HG02981 (cell line): ENCODE measurements around the gene CLDN7.

Experiments used
- ATAC-seq: cut with Tn5 transposase; IDR thresholded peaks from one replicate; pipeline ENCODE4 v1.9.1; 2021; ENCODE audit warnings: mild to moderate bottlenecking, moderate library complexity; ENCODE audit not compliant: unreplicated experiment

CLDN7 gene

DNA sequence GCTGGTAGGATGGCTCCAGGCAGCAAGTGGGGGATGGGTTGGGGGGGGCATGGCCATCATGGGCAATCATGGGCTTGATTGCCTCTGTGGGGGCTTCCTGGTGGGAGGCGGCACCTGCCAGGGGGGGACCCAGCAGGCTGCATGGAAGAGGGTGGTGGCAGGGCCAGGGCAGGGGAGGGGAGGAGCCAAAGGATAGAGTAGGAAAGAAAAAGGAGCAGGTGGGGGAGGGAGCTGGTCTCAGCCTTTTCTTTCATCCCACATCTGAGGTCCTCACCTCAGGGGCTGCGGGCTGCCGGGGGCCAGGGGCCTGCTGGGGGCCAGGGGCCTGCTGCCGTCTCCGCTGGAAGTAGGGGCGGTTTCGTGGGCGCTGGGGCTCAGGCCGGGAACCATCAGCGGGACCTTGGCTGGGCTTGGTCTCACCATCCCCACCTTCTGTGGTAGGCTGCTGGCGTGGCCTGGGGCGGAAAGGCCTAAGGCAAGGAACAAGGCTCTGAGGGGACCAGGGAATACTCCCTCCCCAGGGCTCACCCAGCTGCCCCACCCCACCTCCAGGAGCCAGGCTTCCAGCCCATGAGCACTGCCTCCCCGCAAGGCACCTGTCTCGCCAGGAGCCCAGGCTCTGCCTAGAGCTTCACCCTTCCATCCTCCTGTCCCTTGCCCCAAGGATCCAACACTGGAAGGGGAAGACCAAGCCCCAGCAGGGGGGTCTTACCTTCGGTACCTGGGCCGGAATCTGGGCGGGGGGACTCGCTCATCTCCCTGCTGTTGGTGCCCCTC lies 27.2 kb upstream of the CLDN7 start:
- no peak for ATAC-seq

DNA sequence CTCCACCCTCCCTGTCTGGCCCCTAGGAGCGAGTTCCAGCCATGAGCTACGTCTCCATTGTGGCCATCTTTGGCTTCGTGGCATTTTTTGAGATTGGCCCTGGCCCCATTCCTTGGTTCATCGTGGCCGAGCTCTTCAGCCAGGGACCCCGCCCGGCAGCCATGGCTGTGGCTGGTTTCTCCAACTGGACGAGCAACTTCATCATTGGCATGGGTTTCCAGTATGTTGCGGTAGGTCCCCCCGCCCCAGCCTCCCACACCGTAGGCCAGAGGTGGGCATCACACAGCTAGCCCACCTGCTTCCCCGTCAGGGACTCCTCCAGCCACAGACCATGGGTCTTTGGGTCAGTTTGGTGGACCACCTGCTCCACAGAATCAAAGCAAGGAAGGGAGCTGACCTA lies 23.4 kb upstream of the CLDN7 start:
- ATAC-seq = no peak

DNA sequence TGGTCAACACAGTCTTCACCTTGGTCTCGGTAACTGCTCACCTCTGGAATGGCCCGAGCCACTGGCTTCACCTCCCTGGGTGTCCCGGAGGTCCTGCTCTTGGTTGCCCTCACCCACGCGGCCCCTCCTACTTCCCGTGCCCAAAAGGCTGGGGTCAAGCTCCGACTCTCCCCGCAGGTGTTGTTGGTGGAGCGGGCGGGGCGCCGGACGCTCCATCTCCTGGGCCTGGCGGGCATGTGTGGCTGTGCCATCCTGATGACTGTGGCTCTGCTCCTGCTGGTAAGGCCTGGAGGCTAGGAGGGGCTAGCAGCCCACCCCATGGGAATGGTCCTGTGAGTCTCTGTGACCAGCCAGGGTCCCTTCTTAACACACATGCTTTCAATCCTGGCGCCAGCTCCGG lies 22.6 kb upstream of the CLDN7 start:
- ATAC-seq = no peak

DNA sequence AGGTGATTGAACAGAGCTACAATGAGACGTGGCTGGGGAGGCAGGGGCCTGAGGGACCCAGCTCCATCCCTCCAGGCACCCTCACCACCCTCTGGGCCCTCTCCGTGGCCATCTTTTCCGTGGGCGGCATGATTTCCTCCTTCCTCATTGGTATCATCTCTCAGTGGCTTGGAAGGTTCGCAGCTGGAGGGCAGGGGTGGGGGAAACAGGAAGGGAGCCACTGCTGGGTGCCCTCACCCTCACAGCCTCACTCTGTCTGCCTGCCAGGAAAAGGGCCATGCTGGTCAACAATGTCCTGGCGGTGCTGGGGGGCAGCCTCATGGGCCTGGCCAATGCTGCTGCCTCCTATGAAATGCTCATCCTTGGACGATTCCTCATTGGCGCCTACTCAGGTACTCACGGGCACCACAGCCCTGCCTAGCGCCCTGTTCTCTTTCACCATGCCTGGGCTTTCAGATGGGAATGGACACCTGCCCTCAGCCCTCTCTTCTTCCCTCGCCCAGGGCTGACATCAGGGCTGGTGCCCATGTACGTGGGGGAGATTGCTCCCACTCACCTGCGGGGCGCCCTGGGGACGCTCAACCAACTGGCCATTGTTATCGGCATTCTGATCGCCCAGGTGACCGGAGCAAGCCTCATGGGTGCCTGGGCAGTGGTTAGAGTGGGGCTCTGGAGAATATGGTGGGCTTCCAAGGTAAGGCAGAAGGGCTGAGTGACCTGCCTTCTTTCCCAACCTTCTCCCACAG lies 21.4 kb upstream of the CLDN7 start:
- ATAC-seq = no peak

DNA sequence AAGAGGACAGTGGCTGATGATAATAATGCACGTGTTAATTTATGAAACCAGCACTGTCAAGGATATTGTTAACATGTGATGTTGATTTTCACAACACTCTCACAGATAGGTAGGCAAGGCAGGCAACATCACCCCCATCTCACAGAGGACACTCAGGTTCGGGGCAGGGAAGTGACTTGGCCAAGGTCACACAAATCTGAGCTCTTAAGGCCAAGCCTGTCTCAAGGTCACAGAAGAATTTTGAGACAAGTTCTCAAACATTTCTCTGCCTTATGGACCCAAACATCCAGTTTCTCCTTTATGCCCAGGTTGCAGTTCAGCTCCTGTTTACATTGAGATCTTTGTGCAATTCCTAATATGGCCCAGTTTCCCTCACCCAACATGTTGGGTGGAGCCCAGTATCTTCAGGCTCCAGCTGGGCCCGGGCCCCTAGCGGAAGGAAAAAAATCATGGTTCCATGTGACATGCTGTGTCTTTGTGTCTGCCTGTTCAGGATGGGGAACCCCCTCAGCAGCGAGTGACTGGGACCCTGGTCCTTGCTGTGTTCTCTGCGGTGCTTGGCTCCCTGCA lies 20.6 kb upstream of the CLDN7 start:
- no peak for ATAC-seq

DNA sequence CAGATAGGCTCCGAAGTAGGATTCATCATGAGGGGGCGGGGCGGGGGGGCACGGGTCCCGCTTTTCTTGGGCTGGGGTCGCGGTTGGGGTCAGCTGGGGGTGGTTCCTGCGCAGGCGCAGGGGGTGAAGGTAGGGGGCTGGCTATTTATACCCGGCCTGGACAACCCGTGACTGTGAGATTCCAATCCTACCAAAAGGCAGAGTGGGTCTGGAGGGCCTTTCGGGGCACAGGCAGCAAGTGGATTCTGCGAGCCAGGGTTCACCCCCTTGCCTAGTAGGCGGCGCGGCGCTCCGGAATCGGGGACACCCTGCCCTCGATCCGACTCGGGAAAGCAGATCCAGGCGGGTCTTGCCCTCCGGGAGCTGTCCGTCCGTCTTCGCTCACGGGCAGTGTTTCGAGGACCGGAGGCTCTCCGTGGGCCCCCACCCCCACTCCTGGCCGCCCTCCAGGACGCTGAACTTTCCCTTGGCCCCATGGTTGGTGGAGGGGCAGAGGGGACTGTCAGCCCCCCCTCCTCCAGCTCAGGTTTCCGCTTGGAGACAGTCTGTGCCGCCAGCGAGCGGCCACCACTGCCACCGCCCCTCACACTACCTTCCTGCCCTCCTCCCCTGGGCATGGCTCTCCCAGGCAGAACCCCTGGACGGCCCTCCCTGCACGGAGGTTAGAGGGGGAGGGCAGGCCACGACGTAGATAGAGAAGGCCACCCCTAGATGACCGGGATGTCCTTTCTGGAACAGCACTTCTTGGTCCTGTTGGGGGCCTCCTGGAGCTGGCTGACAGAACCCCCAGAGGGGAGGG lies 19.9 kb upstream of the CLDN7 start:
- ATAC-seq = no peak

DNA sequence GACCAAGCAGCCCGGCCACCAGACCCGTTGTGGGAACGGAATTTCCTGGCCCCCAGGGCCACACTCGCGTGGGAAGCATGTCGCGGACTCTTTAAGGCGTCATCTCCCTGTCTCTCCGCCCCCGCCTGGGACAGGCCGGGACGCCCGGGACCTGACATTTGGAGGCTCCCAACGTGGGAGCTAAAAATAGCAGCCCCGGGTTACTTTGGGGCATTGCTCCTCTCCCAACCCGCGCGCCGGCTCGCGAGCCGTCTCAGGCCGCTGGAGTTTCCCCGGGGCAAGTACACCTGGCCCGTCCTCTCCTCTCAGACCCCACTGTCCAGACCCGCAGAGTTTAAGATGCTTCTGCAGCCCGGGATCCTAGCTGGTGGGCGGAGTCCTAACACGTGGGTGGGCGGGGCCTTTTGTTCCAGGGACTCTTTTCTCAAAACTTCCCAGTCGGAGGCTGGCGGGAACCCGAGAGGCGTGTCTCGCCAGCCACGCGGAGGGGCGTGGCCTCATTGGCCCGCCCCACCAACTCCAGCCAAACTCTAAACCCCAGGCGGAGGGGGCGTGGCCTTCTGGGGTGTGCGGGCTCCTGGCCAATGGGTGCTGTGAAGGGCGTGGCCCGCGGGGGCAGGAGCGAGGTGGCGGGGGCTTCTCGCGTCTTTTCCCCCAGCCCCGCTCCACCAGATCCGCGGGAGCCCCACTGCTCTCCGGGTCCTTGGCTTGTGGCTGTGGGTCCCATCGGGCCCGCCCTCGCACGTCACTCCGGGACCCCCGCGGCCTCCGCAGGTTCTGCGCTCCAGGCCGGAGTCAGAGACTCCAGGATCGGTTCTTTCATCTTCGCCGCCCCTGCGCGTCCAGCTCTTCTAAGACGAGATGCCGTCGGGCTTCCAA lies 19.0 kb upstream of the CLDN7 start, which contains the start of gene SLC2A4:
Gene SLC2A4, plus strand, starts transcription at position 645 of the 879 bp plus-strand sequence. Its CDS starts 217 bp downstream, at position 862.
- ATAC-seq = peak; percentile 52

DNA sequence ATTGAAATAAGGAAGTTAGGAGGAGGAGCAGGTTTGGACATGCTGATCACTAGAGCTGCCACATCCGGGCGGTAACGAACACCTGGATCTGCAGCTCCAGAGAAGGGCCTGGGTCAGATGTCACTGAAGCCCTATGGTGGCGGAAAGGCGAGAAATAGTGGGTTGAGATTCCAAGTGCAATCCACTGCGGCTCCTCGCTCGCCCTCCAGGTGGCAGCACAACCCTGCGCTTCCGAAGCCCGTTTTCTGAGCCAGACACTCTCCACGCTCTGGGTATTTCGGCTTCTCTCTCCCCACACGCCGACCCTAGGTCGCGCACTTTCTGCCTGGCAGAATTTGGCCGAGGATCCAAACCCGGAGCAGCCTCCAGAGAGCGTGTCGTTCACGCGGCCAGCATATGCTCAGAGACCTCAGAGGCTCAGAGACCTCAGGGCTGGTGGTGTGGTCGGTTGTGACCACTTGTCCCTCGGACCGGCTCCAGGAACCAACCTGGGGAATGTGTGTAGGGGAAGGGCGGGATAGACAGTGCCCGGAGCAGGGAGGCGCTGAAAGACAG lies 18.3 kb upstream of the CLDN7 start:
- ATAC-seq = peak; percentile 54

DNA sequence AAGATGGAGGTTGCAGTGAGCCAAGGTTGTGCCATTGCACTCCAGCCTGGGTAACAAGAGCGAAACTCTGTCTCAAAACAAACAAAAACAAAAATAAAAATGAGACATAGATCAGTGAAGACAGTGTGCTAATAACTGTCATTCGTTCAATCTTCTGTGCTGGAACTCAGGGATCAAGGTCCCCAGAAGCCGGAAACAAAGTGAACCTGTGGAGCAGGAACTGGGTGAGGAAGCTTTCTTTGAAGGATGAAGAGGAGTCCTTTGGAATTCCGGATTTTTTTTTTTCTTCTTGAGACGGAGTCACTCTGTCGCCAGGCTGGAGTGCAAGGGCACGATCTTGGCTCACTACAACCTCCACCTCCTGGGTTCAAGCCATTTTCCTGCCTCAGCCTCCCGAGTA lies 17.2 kb upstream of the CLDN7 start:
- no peak for ATAC-seq

DNA sequence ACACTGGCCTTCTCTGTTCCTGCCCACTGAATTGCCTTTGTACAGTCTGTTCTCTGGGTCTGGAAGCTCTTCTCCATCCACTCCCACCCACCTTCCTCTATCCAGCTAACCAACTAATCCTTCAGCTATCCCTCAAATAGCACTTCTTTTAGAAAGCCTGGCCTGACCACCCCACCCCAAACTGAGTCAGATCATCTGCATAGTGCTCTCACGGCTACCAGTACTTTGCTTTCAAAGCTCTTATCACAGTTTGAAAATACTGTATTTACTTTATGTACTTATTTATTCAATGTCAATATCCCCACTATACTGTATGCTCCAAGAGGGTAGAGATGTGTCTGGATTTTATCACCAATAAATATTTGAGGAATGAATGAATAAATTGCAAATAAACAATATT lies 4.5 kb upstream of the CLDN7 start:
- no peak for ATAC-seq

DNA sequence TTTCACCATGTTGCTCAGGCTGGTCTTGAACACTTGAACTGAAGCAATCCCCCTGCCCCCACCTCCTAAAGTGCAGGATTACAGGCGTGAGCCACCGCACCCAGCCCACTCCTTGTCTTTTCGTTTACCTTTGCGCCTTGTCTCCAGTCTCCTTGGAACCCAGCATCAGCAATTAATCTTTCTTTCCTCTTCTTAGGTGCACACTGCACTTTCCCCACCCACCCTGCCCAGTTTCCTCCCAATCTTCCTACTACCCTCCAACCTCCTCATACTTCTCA lies 1.5 kb upstream of the CLDN7 start:
- no peak for ATAC-seq

DNA sequence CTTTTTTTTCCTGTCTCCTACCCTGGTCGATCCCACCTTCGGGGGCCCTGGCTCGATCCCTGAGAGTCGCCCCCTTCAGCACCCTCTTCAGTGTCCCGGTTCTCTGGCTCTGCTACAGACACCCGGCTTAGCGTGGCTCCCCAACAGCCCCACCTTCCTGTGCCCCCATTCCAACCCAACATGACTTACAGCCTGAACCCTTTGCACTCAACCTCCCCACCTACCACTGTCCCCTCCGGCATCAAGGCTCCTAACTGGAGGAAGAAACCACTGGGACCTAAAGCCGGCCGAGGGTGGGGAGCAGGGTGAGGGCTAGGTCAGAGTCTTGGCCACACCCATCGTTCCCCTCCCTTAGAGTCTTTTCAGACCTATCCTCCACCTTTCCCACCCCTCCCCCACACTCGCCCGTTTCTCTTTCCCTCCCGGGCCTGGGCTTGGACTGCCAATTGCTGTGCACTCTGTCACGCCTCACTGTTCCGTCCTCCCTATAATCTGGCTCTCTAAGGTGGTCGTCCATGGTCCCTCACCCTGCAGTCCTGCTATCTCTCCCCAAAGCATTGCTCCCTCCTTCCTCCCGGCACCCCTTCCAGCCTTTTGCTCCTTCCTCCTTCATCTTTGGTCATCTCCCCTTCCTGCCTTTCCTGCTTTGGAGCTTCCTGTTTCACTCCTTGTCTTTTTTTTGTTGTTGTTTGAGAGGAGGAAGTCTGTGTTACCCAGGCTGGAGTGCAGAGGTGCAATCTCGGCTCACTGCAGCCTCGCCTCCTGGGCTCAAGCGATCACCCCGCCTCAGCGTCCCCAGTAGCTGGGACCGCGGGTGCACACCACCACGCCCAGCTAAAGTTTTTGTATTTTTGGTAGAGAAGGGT lies 890 bp upstream of the CLDN7 start:
- no peak for ATAC-seq

DNA sequence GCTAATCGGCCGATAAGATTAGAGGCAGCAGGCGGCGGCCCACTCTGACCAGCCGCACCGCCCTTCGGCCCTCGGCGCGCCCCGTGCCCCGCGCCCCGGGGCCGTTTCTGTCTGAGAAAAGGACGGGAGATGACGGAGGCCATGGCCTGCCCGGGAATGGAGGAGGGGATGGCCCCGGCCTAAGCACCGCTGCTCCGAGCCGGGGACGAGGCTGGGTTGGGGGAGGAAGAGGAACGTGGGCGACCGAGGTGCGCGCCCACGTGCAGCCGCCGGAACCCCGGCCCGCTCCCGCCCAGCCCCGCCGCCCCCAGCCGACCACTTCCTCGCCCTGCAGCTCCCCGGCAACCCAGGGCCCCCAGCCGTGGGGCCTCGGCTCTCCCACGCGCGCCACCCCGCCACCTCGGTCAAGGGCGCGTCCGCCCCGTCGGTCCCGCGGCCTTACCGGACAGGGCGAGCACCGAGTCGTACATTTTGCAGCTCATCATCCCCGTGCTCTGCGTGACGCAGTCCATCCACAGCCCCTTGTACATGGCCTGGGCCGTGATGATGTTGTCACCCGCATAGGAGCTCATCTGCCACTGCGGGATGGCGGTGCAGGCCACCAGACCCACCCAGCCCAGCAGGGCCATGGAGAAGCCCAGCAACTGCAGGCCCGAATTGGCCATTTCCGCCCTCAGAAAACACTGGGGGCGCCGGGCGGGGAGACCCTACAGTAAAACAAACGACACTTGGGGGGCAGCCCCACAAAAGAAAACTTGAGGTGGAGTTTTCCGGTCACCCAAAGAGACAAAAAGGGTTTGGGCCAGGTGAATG lies 693 bp downstream of the CLDN7 start:
- no peak for ATAC-seq

DNA sequence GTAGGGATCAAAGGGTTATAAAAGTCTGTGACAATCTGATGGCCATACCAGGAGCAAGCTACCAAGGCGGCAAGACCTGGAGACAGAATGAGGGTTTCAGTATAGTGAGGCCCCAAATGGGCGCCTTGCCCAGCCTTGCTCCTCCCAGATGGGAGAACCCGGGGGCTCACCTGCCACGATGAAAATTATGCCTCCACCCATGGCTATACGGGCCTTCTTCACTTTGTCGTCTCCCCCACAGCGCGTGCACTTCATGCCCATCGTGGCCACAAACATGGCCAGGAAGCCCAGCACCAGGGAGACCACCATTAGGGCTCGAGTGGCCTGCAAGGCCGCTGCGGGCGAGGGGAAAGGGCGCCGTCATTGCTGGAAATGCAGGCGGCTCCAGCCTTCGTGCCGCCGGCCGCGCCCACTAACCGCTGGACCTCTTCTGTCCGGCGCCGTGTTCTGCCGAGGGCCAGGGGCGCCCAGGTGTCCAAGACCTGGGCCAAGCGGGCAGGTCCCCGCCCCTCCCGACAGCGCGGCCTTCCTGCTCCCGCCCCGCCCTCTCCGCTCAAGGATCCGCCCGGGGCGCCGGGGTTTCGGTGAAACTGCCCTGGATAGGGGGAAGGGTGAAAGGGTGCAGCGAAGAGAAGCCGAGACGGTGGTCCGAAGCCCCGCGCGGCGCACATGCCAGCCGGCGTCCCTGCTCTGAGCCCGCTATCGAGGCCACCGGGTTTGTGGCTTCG lies 1.5 kb downstream of the CLDN7 start:
- no peak for ATAC-seq

DNA sequence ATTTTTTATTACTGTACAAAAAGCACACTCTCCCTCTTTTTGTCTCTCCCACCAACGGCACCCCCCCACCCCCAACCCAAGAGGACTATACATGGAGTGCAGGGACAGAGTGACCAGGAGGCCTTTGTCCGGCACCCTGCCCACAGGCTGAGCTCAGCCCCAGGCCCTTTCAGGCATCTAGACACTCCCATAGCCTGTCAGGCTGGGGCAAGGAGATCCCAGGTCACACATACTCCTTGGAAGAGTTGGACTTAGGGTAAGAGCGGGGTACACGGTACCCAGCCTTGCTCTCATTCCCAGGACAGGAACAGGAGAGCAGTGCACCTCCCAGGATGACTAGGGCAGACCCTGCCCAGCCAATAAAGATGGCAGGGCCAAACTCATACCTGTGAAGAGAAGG lies 2.1 kb downstream of the CLDN7 start:
- ATAC-seq = no peak

DNA sequence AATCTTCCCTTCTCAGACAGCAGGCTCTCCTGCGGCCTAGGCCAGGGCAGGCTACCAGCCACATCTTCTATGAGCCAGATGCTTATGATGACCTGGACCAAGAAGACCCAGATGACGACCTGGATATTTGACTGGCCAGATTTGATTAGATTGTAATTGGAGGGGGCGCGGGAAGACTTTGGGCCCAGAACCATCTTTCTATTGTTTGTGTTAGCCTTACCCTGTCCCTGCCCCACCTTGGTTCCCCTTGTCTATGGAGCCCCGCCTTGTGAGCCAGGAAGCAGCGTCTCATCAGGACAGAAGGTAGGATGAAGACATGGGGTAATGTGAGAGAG lies 2.8 kb downstream of the CLDN7 start:
- ATAC-seq = no peak

DNA sequence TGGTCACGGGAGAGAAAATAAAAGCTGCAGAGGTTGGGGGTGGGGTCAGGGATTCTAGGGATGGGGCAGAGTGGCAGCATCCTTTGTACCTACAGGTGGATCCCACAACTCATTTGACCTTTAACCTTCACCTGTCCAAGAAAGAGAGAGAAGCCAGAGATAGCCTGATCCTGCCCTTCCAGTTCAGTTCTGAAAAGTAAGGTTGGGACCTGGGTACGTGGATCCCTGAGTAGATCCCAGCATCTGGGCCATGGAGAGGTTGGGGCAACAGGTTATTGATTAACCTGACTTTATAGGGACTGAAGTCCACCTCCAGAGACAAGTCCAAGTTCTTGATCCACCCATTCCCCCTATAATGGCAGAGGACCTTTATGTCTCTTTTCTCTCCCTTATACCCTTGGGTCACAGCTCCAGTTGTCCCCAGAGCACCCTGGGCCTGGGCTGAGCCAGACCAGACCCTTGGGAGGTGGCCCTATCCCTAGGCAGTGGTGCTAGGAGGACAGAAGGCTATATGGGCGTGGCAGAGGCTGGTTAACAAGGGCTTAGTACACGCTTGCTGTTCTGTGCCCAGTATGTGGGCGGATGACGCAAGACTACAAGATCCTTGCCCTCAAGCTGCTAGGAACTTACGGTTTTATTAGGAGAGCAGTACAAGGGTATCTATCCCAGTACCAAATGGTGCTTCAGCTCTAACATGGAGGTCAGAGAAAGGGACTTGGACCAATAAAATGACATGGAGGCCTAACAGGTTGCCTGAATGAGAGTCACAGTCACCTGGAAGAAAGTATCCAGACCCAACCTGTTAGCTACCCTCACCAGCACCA lies 3.3 kb downstream of the CLDN7 start:
- no peak for ATAC-seq
